PC-9 (cell line): ENCODE data around the gene ELP1.

Source experiments
- CTCF ChIP-seq: fragments of 200-600 bp; sonication (generic); conservative IDR thresholded peaks from 2 replicates; pipeline ENCODE4 v1.6.1; 2017; ENCODE audit warnings: mixed run types, antibody characterized with exemption, mild to moderate bottlenecking, moderate library complexity
- EZH2 ChIP-seq: fragments of 200-600 bp; sonication (generic); IDR thresholded peaks from 2 replicates; pipeline ENCODE4 v1.8.0; 2017; ENCODE audit warnings: antibody characterized with exemption, low read depth

- TF ChIP-seq CTCF (no peak), EZH2 (no peak)
Observed at GRCh38 chr9:108956631-108957026, 22.7 kb upstream of the ELP1 start.
